ENCODE results near the gene ITGB3BP.
"Not testable (repeated sequence)": the region's sequence is repeated elsewhere in the genome, so short reads cannot be mapped to it uniquely, and the experiment has no call there.

Gene ITGB3BP, protein sequence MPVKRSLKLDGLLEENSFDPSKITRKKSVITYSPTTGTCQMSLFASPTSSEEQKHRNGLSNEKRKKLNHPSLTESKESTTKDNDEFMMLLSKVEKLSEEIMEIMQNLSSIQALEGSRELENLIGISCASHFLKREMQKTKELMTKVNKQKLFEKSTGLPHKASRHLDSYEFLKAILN

DNA sequence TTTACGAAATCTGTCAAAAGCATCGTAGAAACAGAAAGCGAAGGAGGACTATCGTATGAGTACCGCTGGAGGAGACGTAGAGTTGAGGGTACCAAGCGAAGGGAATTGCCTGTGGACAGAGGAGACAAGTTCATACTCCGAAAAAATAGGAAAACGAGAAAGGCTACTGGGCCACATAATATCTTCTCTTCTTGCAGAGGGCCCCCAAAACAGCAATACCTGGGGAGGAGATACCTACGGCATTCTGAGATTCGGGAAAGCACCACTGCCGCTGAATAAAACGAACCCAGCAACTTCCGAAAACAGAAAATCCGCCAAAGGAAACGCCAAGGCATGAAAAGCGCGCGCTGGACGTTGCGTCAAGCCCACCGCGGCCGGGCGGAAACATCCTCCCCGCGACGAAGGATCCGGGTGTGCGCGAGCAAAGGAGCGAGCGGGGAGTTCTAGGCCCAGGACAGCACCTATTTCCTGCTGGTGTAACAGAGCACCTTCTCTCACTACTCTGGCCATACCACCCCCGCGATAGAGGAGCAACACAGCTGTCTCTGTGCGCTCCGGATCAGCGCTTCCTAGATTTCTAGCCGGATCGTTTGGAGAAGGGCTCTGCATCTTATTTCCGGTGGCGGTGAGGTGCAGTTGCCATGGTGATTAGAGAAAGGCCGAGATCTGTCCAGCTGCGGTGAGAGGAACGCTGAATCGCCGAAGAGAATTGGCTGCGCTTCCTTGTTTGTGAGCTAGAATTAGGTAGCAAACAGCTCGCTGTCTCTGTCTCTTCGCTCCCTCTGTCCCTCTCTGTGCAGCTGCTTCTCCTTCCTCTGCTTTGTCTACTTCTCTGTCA is at the start of gene ITGB3BP, which contains the start of gene EFCAB7:
ITGB3BP (minus strand) TSS at position 335 of the 838 bp plus-strand sequence; CDS start at position 243, 92 bp downstream.
EFCAB7 (plus strand) TSS at position 635 of the 838 bp plus-strand sequence. CDS start 2,048 bp downstream, outside the sequence.
- TF ChIP-seq, protein P1, sequence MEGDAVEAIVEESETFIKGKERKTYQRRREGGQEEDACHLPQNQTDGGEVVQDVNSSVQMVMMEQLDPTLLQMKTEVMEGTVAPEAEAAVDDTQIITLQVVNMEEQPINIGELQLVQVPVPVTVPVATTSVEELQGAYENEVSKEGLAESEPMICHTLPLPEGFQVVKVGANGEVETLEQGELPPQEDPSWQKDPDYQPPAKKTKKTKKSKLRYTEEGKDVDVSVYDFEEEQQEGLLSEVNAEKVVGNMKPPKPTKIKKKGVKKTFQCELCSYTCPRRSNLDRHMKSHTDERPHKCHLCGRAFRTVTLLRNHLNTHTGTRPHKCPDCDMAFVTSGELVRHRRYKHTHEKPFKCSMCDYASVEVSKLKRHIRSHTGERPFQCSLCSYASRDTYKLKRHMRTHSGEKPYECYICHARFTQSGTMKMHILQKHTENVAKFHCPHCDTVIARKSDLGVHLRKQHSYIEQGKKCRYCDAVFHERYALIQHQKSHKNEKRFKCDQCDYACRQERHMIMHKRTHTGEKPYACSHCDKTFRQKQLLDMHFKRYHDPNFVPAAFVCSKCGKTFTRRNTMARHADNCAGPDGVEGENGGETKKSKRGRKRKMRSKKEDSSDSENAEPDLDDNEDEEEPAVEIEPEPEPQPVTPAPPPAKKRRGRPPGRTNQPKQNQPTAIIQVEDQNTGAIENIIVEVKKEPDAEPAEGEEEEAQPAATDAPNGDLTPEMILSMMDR (IDR thresholded peaks at IDR 0.05; ENCODE audit: control extremely low read depth, extremely low read depth, low read depth, missing control alignments) = no peak
- CTCF ChIA-PET = interaction anchor here (1.0 to 2.1 kb wide), 2 partner anchors 9 to 15 kb away, joined by 3 to 8 read pairs; no protein-coding TSS in a partner anchor
- POLR2A ChIA-PET = no interaction called here
- peak; percentile 79 for DNase-seq (ENCODE audit: extremely low spot score)

DNA sequence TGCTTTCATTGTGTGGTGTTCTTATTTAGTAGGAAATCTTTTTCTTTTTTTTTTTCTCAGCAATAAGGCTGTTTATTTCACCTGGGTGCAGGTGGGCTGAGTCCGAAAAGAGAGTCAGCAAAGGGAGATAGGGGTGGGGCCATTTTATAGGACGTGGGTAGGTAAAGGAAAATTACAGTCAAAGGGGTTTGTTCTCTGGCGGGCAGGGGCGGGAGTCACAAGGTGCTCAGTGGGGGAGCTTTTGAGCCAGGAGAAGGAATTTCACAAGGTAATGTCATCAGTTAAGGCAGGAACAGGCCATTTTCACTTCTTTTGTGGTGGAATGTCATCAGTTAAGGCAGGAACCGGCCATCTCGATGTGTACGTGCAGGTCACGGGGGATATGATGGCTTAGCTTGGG is 49.7 kb upstream of the ITGB3BP start:
- CTCF ChIA-PET = interaction anchor here (1.2 to 3.3 kb wide), 2 partner anchors 15 to 17 kb away, joined by 3 to 13 read pairs; no protein-coding TSS in a partner anchor

DNA sequence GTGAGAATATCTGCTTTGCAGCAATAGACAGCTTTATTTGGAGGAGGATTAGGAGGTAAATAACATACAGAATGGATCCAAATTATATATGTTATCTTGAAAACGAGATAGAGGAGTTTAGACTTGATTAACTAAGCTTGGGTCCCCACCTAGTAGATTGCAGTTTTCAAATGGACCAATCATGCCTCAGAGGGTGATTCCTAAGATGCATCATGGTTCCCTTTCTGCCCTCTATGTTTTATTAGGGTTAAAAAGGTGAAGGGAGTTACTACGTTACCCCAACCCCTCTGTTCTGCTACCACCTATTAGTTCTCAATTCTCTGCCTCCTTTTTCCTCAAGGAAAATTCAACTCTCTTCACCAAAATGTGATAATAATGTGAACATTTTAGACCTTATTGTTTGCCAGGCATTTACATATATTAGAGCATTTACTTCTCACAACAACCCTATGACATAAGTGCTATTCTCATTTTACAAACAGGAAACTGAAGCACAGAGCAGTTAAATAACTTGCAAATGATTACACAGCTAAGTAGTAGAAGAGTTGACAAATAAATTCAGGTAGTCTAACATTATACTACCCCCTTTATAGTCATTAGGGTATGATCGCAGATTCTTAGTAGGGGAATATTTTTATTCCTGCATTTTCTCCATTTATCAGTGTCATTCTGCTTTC is 46.8 kb upstream of the ITGB3BP start:
- no peak for DNase-seq (ENCODE audit: extremely low spot score)
- CTCF ChIA-PET = interaction anchor here (1.2 to 1.7 kb wide), 4 partner anchors 12 to 22 kb away, joined by 3 to 5 read pairs (median 4); no protein-coding TSS in a partner anchor
- TF ChIP-seq, protein P1 (IDR thresholded peaks at IDR 0.05; ENCODE audit: control extremely low read depth, extremely low read depth, low read depth, missing control alignments) = no peak
- POLR2A ChIA-PET = no interaction called here

More for the DNA sequence above, 49.7 kb upstream of the ITGB3BP start:
- DNase-seq (ENCODE audit: extremely low spot score); POLR2A ChIA-PET: not testable (repeated sequence)

DNA sequence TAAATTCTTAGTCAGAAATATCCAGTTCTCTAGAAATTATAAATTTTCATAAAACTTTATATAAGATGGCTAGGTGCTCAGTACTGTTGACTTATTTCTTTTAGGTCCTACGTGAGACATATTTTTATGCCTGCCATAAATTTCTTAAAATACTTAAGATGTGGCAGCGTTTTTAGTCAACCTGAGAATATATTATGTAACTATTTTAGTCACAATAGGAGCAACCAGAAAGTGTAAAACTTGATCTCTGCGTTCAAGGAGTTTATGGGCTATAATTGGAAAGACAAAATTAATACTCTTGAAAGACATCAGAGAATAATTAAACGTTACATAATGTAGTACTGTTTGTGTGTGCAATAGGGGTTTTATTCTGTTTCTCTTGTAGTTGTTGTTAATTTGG is 46.0 kb upstream of the ITGB3BP start:
- no peak for DNase-seq (ENCODE audit: extremely low spot score)
- TF ChIP-seq, protein P1 (IDR thresholded peaks at IDR 0.05; ENCODE audit: control extremely low read depth, extremely low read depth, low read depth, missing control alignments) = no peak
- ChIA-PET CTCF (interaction anchor here (1.5 to 2.3 kb wide), 3 partner anchors 11 to 21 kb away, joined by 4 to 22 read pairs (median 4); no protein-coding TSS in a partner anchor), POLR2A (no interaction called here)

DNA sequence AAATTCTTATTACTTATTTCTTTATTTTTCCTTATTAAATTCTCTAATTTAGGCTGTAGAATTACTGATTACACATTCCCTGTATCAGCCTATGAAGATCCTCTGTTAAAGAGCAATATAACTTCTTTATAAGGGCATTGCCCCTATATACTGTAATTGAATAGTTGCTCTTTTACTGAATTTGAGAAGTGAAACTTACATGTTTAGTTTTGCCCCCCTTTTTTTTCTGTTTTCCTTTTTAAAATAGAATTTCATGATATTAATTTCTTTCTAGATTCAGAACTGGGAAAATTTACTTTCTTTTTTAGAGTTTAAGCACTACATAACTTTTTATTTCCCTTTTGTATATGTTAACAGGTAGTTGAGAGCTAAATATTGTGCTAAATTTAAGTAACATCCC is 40.7 kb upstream of the ITGB3BP start:
- no peak for DNase-seq (ENCODE audit: extremely low spot score)
- TF ChIP-seq, protein P1 (IDR thresholded peaks at IDR 0.05; ENCODE audit: control extremely low read depth, extremely low read depth, low read depth, missing control alignments) = no peak
- ChIA-PET CTCF (interaction anchor here (1.1 to 1.3 kb wide), 2 partner anchors 11 to 12 kb away, joined by 4 read pairs; no protein-coding TSS in a partner anchor), POLR2A (no interaction called here)

DNA sequence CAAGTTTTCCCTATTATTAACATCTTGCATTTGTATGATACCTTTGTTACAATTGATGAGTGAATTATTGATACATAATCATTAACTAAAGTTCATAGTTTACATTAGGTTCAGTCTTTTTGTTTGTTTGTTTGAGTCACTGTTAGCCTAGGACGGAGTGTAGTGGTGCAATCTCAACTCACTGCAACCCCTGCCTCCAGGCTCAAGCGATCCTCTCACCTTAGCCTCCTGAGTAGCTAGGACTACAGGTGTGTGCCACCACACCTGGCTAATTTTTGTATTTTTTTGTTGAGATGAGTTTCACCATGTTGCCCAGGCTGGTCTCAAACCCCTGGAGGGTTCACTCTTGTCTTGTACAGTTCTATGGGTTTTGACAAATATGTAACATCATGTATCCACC is 36.3 kb upstream of the ITGB3BP start:
- no peak for DNase-seq (ENCODE audit: extremely low spot score)
- ChIA-PET POLR2A (no interaction called here), CTCF (interaction anchor here (1.5 to 3.0 kb wide), 2 partner anchors 9 to 20 kb away, joined by 3 to 22 read pairs; no protein-coding TSS in a partner anchor)
- TF ChIP-seq, protein P1 (IDR thresholded peaks at IDR 0.05; ENCODE audit: control extremely low read depth, extremely low read depth, low read depth, missing control alignments) = no peak

Data from GM10248 (cell line).